K562 treated with DMSO at 1 percent for 4 hours (cell line): ENCODE results near the gene PHETA2. TPM values are rescaled to one million over a fixed set of nuclear protein-coding genes. Genes with fewer than 3 reads are reported as not detected.

Experiments used
- total RNA-seq: library from RNA; unstranded; fragments of 300-600 nt; gene quantifications from 2 replicates; pipeline ENCODE4 v1.2.3, GENCODE V29; 2022; ENCODE audit not compliant: insufficient read depth

Gene PHETA2, protein sequence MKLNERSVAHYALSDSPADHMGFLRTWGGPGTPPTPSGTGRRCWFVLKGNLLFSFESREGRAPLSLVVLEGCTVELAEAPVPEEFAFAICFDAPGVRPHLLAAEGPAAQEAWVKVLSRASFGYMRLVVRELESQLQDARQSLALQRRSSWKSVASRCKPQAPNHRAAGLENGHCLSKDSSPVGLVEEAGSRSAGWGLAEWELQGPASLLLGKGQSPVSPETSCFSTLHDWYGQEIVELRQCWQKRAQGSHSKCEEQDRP
- not detected in 2 replicates for total RNA-seq

DNA sequence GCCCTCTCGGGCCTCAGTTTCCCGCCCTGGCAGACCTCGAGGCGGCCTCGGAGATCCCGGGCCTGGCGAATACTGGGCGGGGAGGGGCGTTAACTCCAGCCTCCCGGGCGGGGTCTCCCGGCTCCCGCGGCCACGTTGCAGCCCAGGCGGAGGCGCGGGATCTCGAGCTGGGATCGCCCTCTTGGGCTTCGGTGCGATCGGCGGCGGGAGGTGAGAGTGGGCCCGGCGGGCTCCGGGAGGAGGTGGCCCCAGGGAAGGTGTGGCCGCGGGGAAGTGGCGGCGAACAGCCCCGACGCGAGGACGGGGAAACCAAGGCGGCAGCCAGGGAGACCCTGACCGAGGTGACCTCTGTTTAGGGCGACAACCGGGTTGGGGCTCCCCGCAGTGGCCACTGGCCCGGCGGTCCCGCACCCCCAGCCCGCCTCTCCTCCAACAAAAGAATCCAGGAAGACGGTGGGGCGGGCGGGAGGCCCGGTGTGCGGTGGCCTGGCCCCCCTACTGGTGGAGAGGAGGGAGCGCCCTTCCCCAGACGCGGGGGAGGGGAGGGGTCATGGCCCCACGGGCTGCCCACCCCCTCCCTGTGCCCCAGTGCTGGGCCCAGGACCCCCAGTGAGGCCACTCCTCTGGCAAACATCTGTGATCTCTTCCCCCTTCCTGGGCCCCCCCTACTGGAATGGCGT lies at the start of gene PHETA2:
TSS of gene PHETA2 (plus strand) at position 117 of the 680 bp plus-strand sequence. CDS start 3,046 bp downstream, outside the sequence.

DNA sequence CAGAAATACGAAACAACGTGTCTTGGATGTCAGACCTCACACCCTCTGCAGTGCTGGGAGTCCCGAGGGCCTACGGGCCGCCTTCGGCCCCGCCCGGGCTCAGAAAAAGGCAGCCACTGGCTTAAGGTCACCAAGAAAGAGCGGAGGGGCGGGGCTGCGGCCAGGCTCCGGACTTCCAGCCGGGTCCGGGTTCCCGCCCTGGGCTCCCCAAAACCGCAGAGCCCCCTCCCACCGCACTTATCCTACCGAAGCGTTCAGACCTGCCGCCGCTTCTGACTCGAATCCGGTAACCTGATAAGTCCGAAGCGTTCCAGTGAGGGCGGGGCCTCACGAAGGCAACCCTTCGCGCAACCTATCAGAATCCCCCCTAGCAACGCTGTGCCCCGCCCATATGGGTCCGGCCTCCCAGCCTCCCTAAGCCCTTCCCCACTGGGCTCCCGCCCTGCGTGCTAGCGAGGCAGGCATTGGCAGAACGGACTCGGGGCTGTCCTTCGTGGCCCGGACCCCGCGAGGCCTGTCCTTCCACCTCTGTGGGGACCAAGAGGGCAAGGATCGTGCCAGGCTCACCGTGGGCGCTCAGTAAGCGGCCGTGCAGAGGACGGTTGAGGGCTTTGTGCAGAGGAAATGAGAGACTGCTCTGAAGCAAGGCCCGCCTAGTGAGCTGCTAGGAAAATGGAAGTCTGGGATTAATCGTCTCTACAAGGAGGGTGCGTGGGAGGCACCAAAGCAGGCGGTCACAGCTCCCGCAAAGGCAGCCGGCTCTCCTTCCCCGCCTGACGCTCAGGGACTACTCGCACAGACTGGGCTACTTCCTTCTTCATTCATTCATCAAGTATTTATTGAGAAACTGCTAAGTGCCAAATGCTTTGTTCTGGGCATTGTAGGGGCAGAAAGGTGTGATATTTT lies 3.3 kb upstream of the PHETA2 start, which contains the start of gene NAGA:
TSS of gene NAGA (minus strand) at position 296 of the 906 bp plus-strand sequence. CDS start 515 bp downstream, outside the sequence.

DNA sequence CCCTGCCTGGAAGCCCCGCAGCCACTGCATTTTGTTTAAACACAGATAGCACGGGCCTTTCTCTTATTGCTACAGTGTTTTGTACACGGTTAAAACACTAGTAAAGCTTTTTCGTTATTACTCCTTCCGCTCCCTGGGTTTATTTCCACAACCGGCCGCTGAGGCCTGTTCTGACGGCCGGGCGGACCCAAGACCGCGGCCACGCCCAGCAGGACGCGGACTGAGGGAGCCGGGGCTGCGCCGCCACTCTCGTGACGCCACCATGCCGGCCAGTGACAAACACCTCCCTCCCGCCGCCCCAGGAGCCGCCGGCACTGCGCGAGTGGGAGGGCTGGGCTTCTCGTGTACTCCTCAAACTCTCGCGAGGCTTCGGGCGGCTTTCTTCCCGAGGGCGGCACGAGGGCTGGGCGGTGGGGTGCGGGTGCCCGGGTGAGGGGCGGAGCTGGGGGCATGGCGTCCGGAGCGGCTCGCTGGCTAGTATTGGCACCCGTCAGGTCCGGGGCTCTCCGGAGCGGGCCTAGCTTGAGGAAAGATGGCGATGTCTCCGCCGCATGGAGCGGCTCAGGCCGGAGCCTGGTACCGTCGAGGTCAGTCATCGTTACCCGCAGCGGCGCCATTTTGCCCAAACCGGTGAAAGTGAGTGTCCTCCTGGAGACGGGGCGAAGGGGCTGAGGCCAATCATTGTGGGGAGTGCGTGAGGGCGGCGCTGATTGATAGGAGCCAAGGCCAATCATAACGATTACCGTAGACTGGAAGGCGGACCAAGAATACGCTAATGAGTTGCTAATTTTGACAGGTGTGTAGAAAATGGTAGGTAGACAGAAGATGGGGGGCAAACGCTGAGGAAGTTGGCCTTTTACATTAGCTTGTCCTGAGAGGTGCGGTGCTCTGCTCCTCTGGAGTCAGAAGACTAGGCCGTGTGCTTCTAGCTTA lies 5.5 kb downstream of the PHETA2 start, which contains the start of gene SMDT1:
TSS of gene SMDT1 (plus strand) at position 382 of the 933 bp plus-strand sequence. CDS start at position 451, 69 bp downstream.

DNA sequence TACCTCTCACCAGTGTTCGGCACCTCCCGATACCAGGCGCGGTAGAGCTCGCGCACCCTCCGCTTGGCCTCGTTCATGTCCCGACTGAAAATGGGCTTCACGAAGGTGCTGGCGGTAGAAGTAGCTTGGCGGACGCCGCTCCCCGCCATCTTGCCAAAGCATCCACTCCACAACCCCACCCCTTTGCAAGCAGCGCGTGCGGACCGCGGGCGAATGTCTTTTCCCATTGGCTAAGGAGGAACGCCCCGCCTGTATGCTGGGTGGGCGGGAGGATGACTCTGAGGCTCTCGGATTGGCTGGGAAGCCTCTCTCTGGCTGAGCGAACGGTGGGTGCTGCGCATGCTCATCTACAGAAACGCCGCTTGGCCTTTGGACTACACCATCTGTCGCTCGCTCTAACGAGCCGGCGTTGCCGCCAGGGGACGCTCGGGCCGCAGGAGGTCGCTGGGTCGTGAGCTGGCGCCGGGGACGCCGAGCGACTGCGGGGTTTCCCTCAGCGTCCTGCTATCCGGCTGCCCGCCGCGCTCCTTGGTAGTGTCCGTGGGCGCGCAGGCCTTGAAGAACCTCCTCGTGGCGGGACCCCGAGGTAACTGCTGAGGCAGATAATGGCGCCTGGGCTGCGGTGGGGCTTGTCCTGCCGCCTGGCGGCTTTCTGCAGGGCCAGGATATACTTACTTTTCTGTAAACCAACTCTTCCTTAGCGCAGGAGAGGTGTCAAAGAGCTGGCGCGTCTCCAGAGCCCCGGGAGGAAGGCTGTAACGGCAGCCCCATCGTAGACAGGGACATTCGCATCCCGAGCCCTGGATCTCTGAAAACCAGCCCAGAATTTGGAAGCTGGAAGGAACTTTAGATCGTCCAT lies 16.8 kb downstream of the PHETA2 start, which contains the start of gene NDUFA6:
TSS of gene NDUFA6 (minus strand) at position 177 of the 859 bp plus-strand sequence. CDS start at position 149, 28 bp downstream.

Other genes starting within 250 kb of the PHETA2 start
- gene SREBF2, start 241.1 kb upstream of the PHETA2 start, total RNA-seq: 83.4 and 90.6 TPM in 2 replicates
- not detected in 2 replicates for gene SHISA8, start 159.2 kb upstream of the PHETA2 start, total RNA-seq
- gene TNFRSF13C, start 147.4 kb upstream of the PHETA2 start, total RNA-seq: 0.40 and 0.42 TPM in 2 replicates
- 39.0 and 39.2 TPM in 2 replicates for gene CENPM, start 127.1 kb upstream of the PHETA2 start, total RNA-seq
- gene SEPTIN3, start 104.8 kb upstream of the PHETA2 start, total RNA-seq: 0.25 TPM in 1 of 2 replicates, not detected in the other
- not detected in 2 replicates for gene WBP2NL, start 75.5 kb upstream of the PHETA2 start, total RNA-seq
- 34.1 and 34.2 TPM in 2 replicates for gene NAGA, start 3.4 kb upstream of the PHETA2 start, total RNA-seq
- 51.2 and 62.3 TPM in 2 replicates for gene SMDT1, start 5.5 kb downstream of the PHETA2 start, total RNA-seq
- 57.3 and 63.2 TPM in 2 replicates for gene NDUFA6, start 16.5 kb downstream of the PHETA2 start, total RNA-seq
- 0.42 TPM in 1 of 2 replicates, not detected in the other for gene CYP2D6, start 56.6 kb downstream of the PHETA2 start, total RNA-seq
- gene TCF20, start 196.4 kb downstream of the PHETA2 start, total RNA-seq: 13.2 and 17.0 TPM in 2 replicates